RPMI8226 (cell line): ENCODE results near the gene KCNIP2.
A peak's percentile ranks its signal among the peaks of the same experiment; 100 is the strongest.

Experiments used
- DNase-seq: peaks from one replicate; pipeline ENCODE4 v3.0.0-alpha.2; 2015

The KCNIP2 gene

GRCh38 chr10:101781984-101782810 lies 61.4 kb downstream of the KCNIP2 start:
- no peak for DNase-seq

- DNase-seq = no peak
Measured at GRCh38 chr10:101781655-101781983, 62.0 kb downstream of the KCNIP2 start.

GRCh38 chr10:101780818-101781654 lies 62.6 kb downstream of the KCNIP2 start:
- peak; percentile 67 for DNase-seq

GRCh38 chr10:101780187-101780817 lies 63.3 kb downstream of the KCNIP2 start:
- no peak for DNase-seq

GRCh38 chr10:101779544-101780186 lies 63.9 kb downstream of the KCNIP2 start:
- DNase-seq = peak; percentile 61

GRCh38 chr10:101778781-101779543 lies 64.6 kb downstream of the KCNIP2 start:
- no peak for DNase-seq

- no peak for DNase-seq
Measured at GRCh38 chr10:101778151-101778780, 65.3 kb downstream of the KCNIP2 start.

GRCh38 chr10:101777619-101778145 lies 65.9 kb downstream of the KCNIP2 start:
- no peak for DNase-seq

GRCh38 chr10:101776161-101776817 lies 67.3 kb downstream of the KCNIP2 start:
- DNase-seq = no peak
